Smooth muscle cell (in vitro differentiated cells): ENCODE results near the gene UBR4. TPM values are rescaled to one million over a fixed set of nuclear protein-coding genes. Genes with fewer than 3 reads are reported as not detected.

ENCODE experiments used
- DNase-seq: peaks from one replicate; lab custom pipeline; 2025; ENCODE audit not compliant: unreplicated experiment; lab: John Stamatoyannopoulos, UW
- H2AFZ ChIP-seq: fragments of 200-600 bp; sonication (generic); 2 replicates; pipeline ENCODE4 v1.6.0; 2016; ENCODE audit warnings: antibody characterized with exemption, low read depth, mild to moderate bottlenecking
- H3F3A ChIP-seq: fragments of 200-600 bp; sonication (generic); 2 replicates; pipeline ENCODE4 v1.6.0; 2017; ENCODE audit warnings: antibody characterized with exemption, low read depth
- H3K27ac ChIP-seq: fragments of 200-600 bp; sonication (generic); 2 replicates; pipeline ENCODE4 v1.5.1; 2016; ENCODE audit warnings: low read depth, mild to moderate bottlenecking
- H3K27me3 ChIP-seq: fragments of 200-600 bp; sonication (generic); 2 replicates; pipeline ENCODE4 v1.6.1; 2016; ENCODE audit warnings: low read depth, mild to moderate bottlenecking
- H3K36me3 ChIP-seq: fragments of 200-600 bp; sonication (generic); 2 replicates; pipeline ENCODE4 v1.5.1; 2016; ENCODE audit warnings: low read depth
- H3K4me1 ChIP-seq: fragments of 200-600 bp; sonication (generic); 2 replicates; pipeline ENCODE4 v1.5.1; 2016; ENCODE audit warnings: low read depth
- H3K4me2 ChIP-seq: fragments of 200-600 bp; sonication (generic); 2 replicates; pipeline ENCODE4 v1.6.0; 2016; ENCODE audit warnings: mild to moderate bottlenecking
- H3K4me3 ChIP-seq: fragments of 200-600 bp; sonication (generic); 2 replicates; pipeline ENCODE4 v1.5.1; 2016; ENCODE audit warnings: mild to moderate bottlenecking
- H3K79me2 ChIP-seq: fragments of 200-600 bp; sonication (generic); 2 replicates; pipeline ENCODE4 v1.6.0; 2016; ENCODE audit warnings: low read depth, mild to moderate bottlenecking
- H3K9ac ChIP-seq: fragments of 200-600 bp; sonication (generic); 2 replicates; pipeline ENCODE4 v1.6.0; 2016; ENCODE audit warnings: low read depth
- H3K9me3 ChIP-seq: fragments of 200-600 bp; sonication (generic); replicated peaks from 2 replicates; pipeline ENCODE4 v1.5.1; 2016; ENCODE audit warnings: low read depth
- H4K20me1 ChIP-seq: fragments of 200-600 bp; sonication (generic); 2 replicates; pipeline ENCODE4 v1.6.0; 2016; ENCODE audit warnings: low read depth
- CTCF ChIP-seq: fragments of 200-600 bp; sonication (generic); IDR thresholded peaks from 2 replicates; pipeline ENCODE4 v1.5.1; 2017; ENCODE audit warnings: borderline replicate concordance, mild to moderate bottlenecking, antibody characterized with exemption; ENCODE audit not compliant: insufficient read depth, poor library complexity, severe bottlenecking
- WGBS: methylation state at CpG from one replicate; pipeline ENCODE4 v1.1.7; 2016; ENCODE audit warnings: low lambda C conversion rate; 5-methylcytosine and 5-hydroxymethylcytosine counted together
- polyA plus RNA-seq: library from polyadenylated mRNA; unstranded; fragments of >200 nt; fragmentation: Nextera tagmentation; extraction: Ambion mirVana; gene quantifications from 2 replicates; pipeline ENCODE4 v1.2.1, GENCODE V29; 2016
- total RNA-seq: library from RNA; depleted of rRNA; stranded (reverse); fragments of >200 nt; gene quantifications from 2 replicates; pipeline ENCODE4 v1.2.3, GENCODE V29; 2014

UBR4 gene
- total and polyA plus RNA-seq, 2 experiments from 2014 or later: 62.7 to 142 TPM

- Histone ChIP-seq H3F3A (no peaks in the 10 kb centered on the region), H3K9me3 (no peaks in the 10 kb centered on the region), H3K9ac (no peak overlapping the region), H3K79me2 (no peaks in the 10 kb centered on the region), H4K20me1 (no peaks in the 10 kb centered on the region), H3K27ac (no peak overlapping the region), H3K27me3 (no peaks in the 10 kb centered on the region), H3K4me1 (peaks cover 3% of the 10 kb centered on the region), H3K4me3 (no peak overlapping the region), H3K4me2 (no peak overlapping the region), H3K36me3 (no peaks in the 10 kb centered on the region), H2AFZ (no peak overlapping the region)
- DNase-seq: no peak
- TF ChIP-seq CTCF: no peak
- WGBS: 63% methylated on average over 17 of the region's 17 CpGs
These were observed 142.7 kb downstream of the UBR4 start for GRCh38 chr1:19067182-19067911.

- Histone ChIP-seq H3K9ac (no peak overlapping the region), H3F3A (no peaks in the 10 kb centered on the region), H3K4me2 (no peak overlapping the region), H3K27me3 (no peaks in the 10 kb centered on the region), H3K4me3 (no peak overlapping the region), H2AFZ (no peak overlapping the region), H3K4me1 (peaks cover 3% of the 10 kb centered on the region), H3K9me3 (no peaks in the 10 kb centered on the region), H3K79me2 (no peaks in the 10 kb centered on the region), H3K27ac (no peak overlapping the region), H3K36me3 (no peaks in the 10 kb centered on the region), H4K20me1 (no peaks in the 10 kb centered on the region)
- no peak for TF ChIP-seq CTCF
- WGBS: 77% methylated on average over 10 of the region's 10 CpGs
- no peak for DNase-seq
These were observed 143.2 kb downstream of the UBR4 start for GRCh38 chr1:19066874-19067181.

- no peaks in the 10 kb centered on the region for H3F3A ChIP-seq
- H3K4me2 ChIP-seq: no peak overlapping the region
- TF ChIP-seq CTCF: no peak
- no peaks in the 10 kb centered on the region for H3K9me3 ChIP-seq
- H3K27me3 ChIP-seq: no peaks in the 10 kb centered on the region
- no peaks in the 10 kb centered on the region for H3K36me3 ChIP-seq
- no peak overlapping the region for H3K27ac ChIP-seq
- no peaks in the 10 kb centered on the region for H4K20me1 ChIP-seq
- no peak overlapping the region for H3K9ac ChIP-seq
- peaks cover 3% of the 10 kb centered on the region for H3K4me1 ChIP-seq
- no peak for DNase-seq
- no peak overlapping the region for H3K4me3 ChIP-seq
- no peaks in the 10 kb centered on the region for H3K79me2 ChIP-seq
- 82% methylated on average over 14 of the region's 14 CpGs for WGBS
- no peak overlapping the region for H2AFZ ChIP-seq
These were observed 143.7 kb downstream of the UBR4 start for GRCh38 chr1:19066248-19066873.
